KMS-11 (cell line): ENCODE results near the gene TRIM51.

Source experiments
- H2AFZ ChIP-seq: fragments of 200-600 bp; sonication (generic); 2 replicates; pipeline ENCODE4 v1.6.1; 2016; ENCODE audit warnings: antibody characterized with exemption, mixed run types, low read depth
- H3K27ac ChIP-seq: fragments of 200-600 bp; sonication (generic); 2 replicates; pipeline ENCODE4 v1.6.1; 2016; ENCODE audit warnings: mild to moderate bottlenecking, mixed run types
- H3K27me3 ChIP-seq: fragments of 200-600 bp; sonication (generic); 2 replicates; pipeline ENCODE4 v1.6.1; 2017; ENCODE audit warnings: mild to moderate bottlenecking, low read depth, mixed run types, moderate library complexity; ENCODE audit not compliant: insufficient read depth
- H3K36me3 ChIP-seq: fragments of 200-600 bp; sonication (generic); 2 replicates; pipeline ENCODE4 v1.6.1; 2017; ENCODE audit warnings: mild to moderate bottlenecking, mixed run types; ENCODE audit not compliant: insufficient read depth
- H3K4me1 ChIP-seq: fragments of 200-600 bp; sonication (generic); 2 replicates; pipeline ENCODE4 v1.6.1; 2016; ENCODE audit warnings: mild to moderate bottlenecking, low read depth, mixed run types; ENCODE audit not compliant: poor library complexity, severe bottlenecking
- H3K4me2 ChIP-seq: fragments of 200-600 bp; sonication (generic); 2 replicates; pipeline ENCODE4 v1.7.0; 2016; ENCODE audit warnings: mild to moderate bottlenecking, mixed run types
- H3K4me3 ChIP-seq: fragments of 200-600 bp; sonication (generic); IDR thresholded peaks from 2 replicates; pipeline ENCODE4 v1.6.1; 2017; ENCODE audit warnings: low read depth, low read length, mixed read lengths; ENCODE audit not compliant: insufficient read depth
- H3K79me2 ChIP-seq: fragments of 200-600 bp; sonication (generic); 2 replicates; pipeline ENCODE4 v1.6.1; 2016; ENCODE audit warnings: low read depth, mixed run types; ENCODE audit not compliant: insufficient read depth
- H3K9ac ChIP-seq: fragments of 200-600 bp; sonication (generic); 2 replicates; pipeline ENCODE4 v1.6.1; 2016; ENCODE audit warnings: mild to moderate bottlenecking, mixed run types
- H4K20me1 ChIP-seq: fragments of 200-600 bp; sonication (generic); 2 replicates; pipeline ENCODE4 v1.6.1; 2016; ENCODE audit warnings: mild to moderate bottlenecking, mixed run types; ENCODE audit not compliant: insufficient read depth
- TF ChIP-seq, protein P1 (sequence below): fragments of 200-600 bp; sonication (generic); conservative IDR thresholded peaks from 2 replicates; pipeline ENCODE4 v1.6.1; 2017; ENCODE audit warnings: low read depth, mild to moderate bottlenecking, antibody characterized with exemption, low read length, moderate library complexity, mixed read lengths

TRIM51 gene

DNA sequence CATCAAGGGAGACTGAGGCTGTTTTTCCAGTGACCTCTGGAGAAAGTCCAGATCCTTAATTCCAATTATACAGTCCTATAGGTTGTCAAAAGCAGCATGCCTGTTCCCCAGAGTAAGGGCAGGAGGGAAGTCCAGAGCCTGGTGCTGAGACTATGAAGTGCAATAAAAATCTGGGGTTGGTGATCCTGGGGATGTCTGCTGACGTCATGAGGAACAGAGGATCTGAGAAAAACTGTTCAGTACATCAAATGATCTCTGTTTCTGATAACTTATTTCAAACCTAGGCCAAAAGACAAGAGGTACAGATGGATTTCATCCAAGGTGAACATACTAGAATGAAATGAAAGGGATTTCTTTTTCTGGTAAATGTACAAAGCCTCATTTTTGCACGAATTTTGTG lies 19.2 kb downstream of the TRIM51 start:
- H3K27me3 ChIP-seq = no peaks in the 10 kb centered on the region
- no peak overlapping the region for H3K4me3 ChIP-seq

DNA sequence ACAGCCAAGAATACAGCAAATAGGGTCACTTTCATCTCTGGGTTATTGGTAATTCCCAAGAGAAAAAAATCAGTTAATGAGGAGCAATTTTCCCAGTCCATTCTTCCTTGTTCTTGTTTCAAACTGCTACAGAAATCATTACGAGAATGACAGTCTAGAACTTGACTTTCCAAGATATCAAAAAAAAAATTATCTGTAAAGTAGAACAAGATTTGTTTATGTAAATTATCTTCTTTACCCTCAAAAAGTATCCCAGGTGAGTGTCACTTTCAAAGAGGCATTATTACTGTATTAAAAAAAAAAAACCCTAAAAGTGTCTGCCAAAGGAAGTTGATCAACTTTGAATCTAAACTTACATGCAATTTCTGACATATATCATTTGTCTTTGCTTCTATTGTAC lies 31.4 kb downstream of the TRIM51 start, which contains the start of gene OR5W2:
Gene OR5W2, minus strand, starts transcription at position 101 of the 400 bp plus-strand sequence. Its CDS starts 0 bp downstream, at position 101.
- Histone ChIP-seq H3K27ac (no peak within 1 kb of the TSS), H3K27me3 (no peaks in the 10 kb centered on the region), H3K9ac (no peak within 1 kb of the TSS), H3K79me2 (no peaks in the 10 kb centered on the region), H3K4me3 (no peak within 1 kb of the TSS), H3K36me3 (no peaks in the 10 kb centered on the region), H4K20me1 (no peaks in the 10 kb centered on the region), H2AFZ (no peak within 1 kb of the TSS), H3K4me1 (no peaks in the 10 kb centered on the region), H3K4me2 (no peak within 1 kb of the TSS)
- TF ChIP-seq, protein P1, sequence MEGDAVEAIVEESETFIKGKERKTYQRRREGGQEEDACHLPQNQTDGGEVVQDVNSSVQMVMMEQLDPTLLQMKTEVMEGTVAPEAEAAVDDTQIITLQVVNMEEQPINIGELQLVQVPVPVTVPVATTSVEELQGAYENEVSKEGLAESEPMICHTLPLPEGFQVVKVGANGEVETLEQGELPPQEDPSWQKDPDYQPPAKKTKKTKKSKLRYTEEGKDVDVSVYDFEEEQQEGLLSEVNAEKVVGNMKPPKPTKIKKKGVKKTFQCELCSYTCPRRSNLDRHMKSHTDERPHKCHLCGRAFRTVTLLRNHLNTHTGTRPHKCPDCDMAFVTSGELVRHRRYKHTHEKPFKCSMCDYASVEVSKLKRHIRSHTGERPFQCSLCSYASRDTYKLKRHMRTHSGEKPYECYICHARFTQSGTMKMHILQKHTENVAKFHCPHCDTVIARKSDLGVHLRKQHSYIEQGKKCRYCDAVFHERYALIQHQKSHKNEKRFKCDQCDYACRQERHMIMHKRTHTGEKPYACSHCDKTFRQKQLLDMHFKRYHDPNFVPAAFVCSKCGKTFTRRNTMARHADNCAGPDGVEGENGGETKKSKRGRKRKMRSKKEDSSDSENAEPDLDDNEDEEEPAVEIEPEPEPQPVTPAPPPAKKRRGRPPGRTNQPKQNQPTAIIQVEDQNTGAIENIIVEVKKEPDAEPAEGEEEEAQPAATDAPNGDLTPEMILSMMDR = no peak

More for the DNA sequence above, 19.2 kb downstream of the TRIM51 start:
- Histone ChIP-seq H3K27ac (no peak overlapping the region), H3K4me1 (peaks cover 5% of the 10 kb centered on the region), H2AFZ (no peak overlapping the region), H3K36me3 (no peaks in the 10 kb centered on the region), H3K4me2 (no peak overlapping the region), H3K9ac (no peak overlapping the region), H4K20me1 (no peaks in the 10 kb centered on the region), H3K79me2 (no peaks in the 10 kb centered on the region)
- TF ChIP-seq, protein P1 = no peak

DNA sequence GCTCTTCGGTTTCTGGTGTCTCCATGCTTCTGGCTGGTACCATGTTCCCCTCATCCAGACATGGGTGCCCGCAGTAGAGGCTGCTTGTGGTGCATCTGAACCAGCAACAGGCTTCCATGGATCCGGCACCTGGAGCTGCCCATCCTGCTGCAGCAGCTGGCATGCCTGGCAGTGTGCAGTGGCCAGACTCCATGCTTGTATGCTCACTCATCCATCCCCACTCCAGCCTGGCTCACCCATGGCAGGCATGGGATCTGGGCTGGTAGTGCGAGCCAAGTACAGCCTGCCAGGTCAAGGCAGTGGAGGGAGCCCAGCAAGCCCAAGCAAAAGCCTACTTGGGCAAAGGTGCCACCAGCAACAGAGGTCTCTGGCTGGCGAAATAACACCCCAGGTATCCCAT lies 37.4 kb downstream of the TRIM51 start:
- no peak overlapping the region for H3K4me2 ChIP-seq
- TF ChIP-seq, protein P1 = no peak
- no peak overlapping the region for H2AFZ ChIP-seq
- H3K4me1 ChIP-seq = no peaks in the 10 kb centered on the region
- no peaks in the 10 kb centered on the region for H4K20me1 ChIP-seq
- no peaks in the 10 kb centered on the region for H3K36me3 ChIP-seq
- no peak overlapping the region for H3K27ac ChIP-seq
- no peak overlapping the region for H3K9ac ChIP-seq
- no peaks in the 10 kb centered on the region for H3K79me2 ChIP-seq
- H3K27me3 ChIP-seq = no peaks in the 10 kb centered on the region
- no peak overlapping the region for H3K4me3 ChIP-seq

DNA sequence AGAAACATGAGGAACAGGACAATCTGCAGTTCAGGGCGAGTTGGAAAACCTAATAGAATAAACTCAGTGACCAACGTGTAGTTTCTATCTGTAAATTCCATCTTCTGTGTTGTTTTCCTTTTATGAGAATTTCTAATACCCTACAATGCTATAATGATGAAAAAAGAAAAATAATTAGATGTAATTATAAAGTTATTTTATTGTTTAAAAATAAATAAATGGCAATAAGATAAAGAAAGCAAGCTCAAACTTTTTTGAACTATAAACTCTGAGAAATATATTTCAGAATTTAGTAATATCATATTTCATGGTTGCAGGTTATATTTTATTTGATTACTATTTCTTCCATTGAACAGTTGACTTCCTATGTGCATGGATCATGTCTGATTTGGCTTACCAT lies 53.2 kb downstream of the TRIM51 start, which contains the start of gene OR5I1:
Gene OR5I1, minus strand, starts transcription at position 101 of the 400 bp plus-strand sequence. Its CDS starts 0 bp downstream, at position 101.
- H3K79me2 ChIP-seq = no peaks in the 10 kb centered on the region
- H4K20me1 ChIP-seq = no peaks in the 10 kb centered on the region
- H3K4me2 ChIP-seq = no peak within 1 kb of the TSS
- no peaks in the 10 kb centered on the region for H3K36me3 ChIP-seq
- H3K27ac ChIP-seq = no peak within 1 kb of the TSS
- no peak within 1 kb of the TSS for H2AFZ ChIP-seq
- TF ChIP-seq, protein P1 = no peak
- no peaks in the 10 kb centered on the region for H3K27me3 ChIP-seq
- no peaks in the 10 kb centered on the region for H3K4me1 ChIP-seq
- H3K4me3 ChIP-seq = no peak within 1 kb of the TSS
- no peak within 1 kb of the TSS for H3K9ac ChIP-seq
